ENCODE results near the gene SNAI3. TPM values are rescaled to one million over a fixed set of nuclear protein-coding genes. Genes with fewer than 3 reads are reported as not detected.

SNAI3 gene
- total and polyA plus RNA-seq, 11 donors: 0.76 to 9.5 (median 1.7) TPM

- H3K27ac ChIP-seq: no peak overlapping the region
- H3K4me1 ChIP-seq: peaks cover 3 to 43% (median 12%) of the 10 kb centered on the region in 12 donors
- TF ChIP-seq CTCF (IDR thresholded peaks at IDR 0.05) (no peak), POLR2A (IDR thresholded peaks at IDR 0.05) (no peak)
- H3K4me3 ChIP-seq: no peak overlapping the region
- ATAC-seq (no peak), DNase-seq (no peak)
- no peaks in the 10 kb centered on the region for H3K9me3 ChIP-seq
- H3K27me3 ChIP-seq: peaks cover 0 to 5% (median 0%) of the 10 kb centered on the region in 9 donors
- WGBS, 4 donors: 90 to 94% (median 90%) methylated on average over 14 of the region's 14 CpGs
- intact Hi-C loops (cut with DNase I): loop anchor here in 1 of 10 donors (5.0 kb wide), 1 partner anchor 104 kb away; no protein-coding TSS in a partner anchor
- H3K36me3 ChIP-seq: peaks cover 0 to 47% (median 39%) of the 10 kb centered on the region in 9 donors
These were observed 10.1 kb upstream of the SNAI3 start for GRCh38 chr16:88696441-88696840.

GRCh38 chr16:88695753-88696152 lies 9.4 kb upstream of the SNAI3 start:
- ATAC-seq (no peak), DNase-seq (no peak)
- H3K4me3 ChIP-seq: no peak overlapping the region
- H3K9me3 ChIP-seq: no peaks in the 10 kb centered on the region
- no peak overlapping the region for H3K27ac ChIP-seq
- peaks cover 0 to 10% (median 0%) of the 10 kb centered on the region in 9 donors for H3K27me3 ChIP-seq
- H3K4me1 ChIP-seq: peaks cover 0 to 37% (median 7%) of the 10 kb centered on the region in 12 donors
- no peak for TF ChIP-seq CTCF (IDR thresholded peaks at IDR 0.05)
- intact Hi-C loops (cut with DNase I): loop anchor here in 1 of 10 donors (5.0 kb wide), 1 partner anchor 103 kb away; no protein-coding TSS in a partner anchor
- 94 to 96% (median 95%) methylated on average over 6 to 7 of the region's 7 CpGs for WGBS, 4 donors
- peaks cover 0 to 47% (median 39%) of the 10 kb centered on the region in 9 donors for H3K36me3 ChIP-seq

GRCh38 chr16:88695218-88695617 lies 8.9 kb upstream of the SNAI3 start:
- WGBS, 4 donors: 78 to 85% (median 82%) methylated on average over 9 to 15 of the region's 15 CpGs
- intact Hi-C loops (cut with DNase I): loop anchor here in 1 of 10 donors (5.0 kb wide), 1 partner anchor 103 kb away; no protein-coding TSS in a partner anchor
- Histone ChIP-seq H3K36me3 (peaks cover 0 to 43% (median 38%) of the 10 kb centered on the region in 9 donors), H3K27ac (no peak overlapping the region), H3K4me3 (no peak overlapping the region), H3K9me3 (no peaks in the 10 kb centered on the region), H3K27me3 (peaks cover 0 to 16% (median 0%) of the 10 kb centered on the region in 9 donors), H3K4me1 (peaks cover 0 to 31% (median 2%) of the 10 kb centered on the region in 12 donors)
- ATAC-seq (no peak), DNase-seq (no peak)
- no peak for TF ChIP-seq POLR2A (IDR thresholded peaks at IDR 0.05)
- no peak for TF ChIP-seq CTCF (IDR thresholded peaks at IDR 0.05)

- no peak for DNase-seq
- Histone ChIP-seq H3K4me3 (no peak overlapping the region), H3K4me1 (peaks cover 0 to 24% (median 0%) of the 10 kb centered on the region in 12 donors), H3K27me3 (peaks cover 0 to 22% (median under 1%) of the 10 kb centered on the region in 9 donors), H3K36me3 (peaks cover 0 to 36% (median 31%) of the 10 kb centered on the region in 9 donors), H3K27ac (no peak overlapping the region), H3K9me3 (no peaks in the 10 kb centered on the region)
- ATAC-seq: no peak
- 87 to 92% (median 89%) methylated on average over 35 to 37 of the region's 37 CpGs for WGBS, 4 donors
- intact Hi-C loops (cut with DNase I): loop anchor here in 1 of 10 donors (5.0 kb wide), 1 partner anchor 102 kb away; no protein-coding TSS in a partner anchor
- TF ChIP-seq CTCF (IDR thresholded peaks at IDR 0.05) (no peak), POLR2A (IDR thresholded peaks at IDR 0.05) (no peak)
These were observed 8.1 kb upstream of the SNAI3 start for GRCh38 chr16:88694221-88695087.

All from heart left ventricle (tissue), 16 donors.